Mesothelial cell of epicardium (in vitro differentiated cells): ENCODE data around the gene ST7L. TPM values are rescaled to one million over a fixed set of nuclear protein-coding genes. Genes with fewer than 3 reads are reported as not detected.
A peak's percentile ranks its signal among the peaks of the same experiment; 100 is the strongest.
"Not testable (repeated sequence)": the region's sequence is repeated elsewhere in the genome, so short reads cannot be mapped to it uniquely, and the experiment has no call there.

ENCODE experiments used
- DNase-seq, 2 experiments: peaks; one replicate each; pipeline ENCODE4 v3.0.0; 2021; ENCODE audit warnings: low spot score in 2 of 2; ENCODE audit not compliant: unreplicated experiment in 2 of 2
- H3K27ac Mint-ChIP-seq: 2 replicates; pipeline ENCODE4 v1.8.0; 2021; ENCODE audit warnings: mixed read lengths
- H3K27me3 Mint-ChIP-seq: 2 replicates; pipeline ENCODE4 v1.8.0; 2021; ENCODE audit warnings: low read depth, mixed read lengths
- H3K36me3 Mint-ChIP-seq: 2 replicates; pipeline ENCODE4 v1.8.0; 2021; ENCODE audit warnings: mixed read lengths
- H3K4me1 Mint-ChIP-seq: 2 replicates; pipeline ENCODE4 v1.8.0; 2021; ENCODE audit warnings: mixed read lengths
- H3K4me3 Mint-ChIP-seq: 2 replicates; pipeline ENCODE4 v1.8.0; 2021; ENCODE audit warnings: mild to moderate bottlenecking, moderate library complexity, mixed read lengths
- H3K9me3 Mint-ChIP-seq: 2 replicates; pipeline ENCODE4 v1.8.0; 2021; ENCODE audit warnings: mixed read lengths
- CTCF ChIP-seq: fragments of 200-600 bp; sonication (generic); IDR thresholded peaks from one replicate; pipeline ENCODE4 v1.5.0; 2021; ENCODE audit warnings: antibody characterized with exemption; ENCODE audit not compliant: unreplicated experiment
- total RNA-seq: library from RNA; stranded (reverse); gene quantifications from 3 replicates; pipeline ENCODE4 v1.2.1, GENCODE V29; 2021

The ST7L gene
- total RNA-seq, 1 donor from 2014 or later, result 27.6 TPM

- Mint-ChIP-seq H3K4me1 (peaks cover 6% of the 10 kb centered on the region), H3K27ac (peak overlapping the region; percentile 40), H3K9me3 (no peaks in the 10 kb centered on the region), H3K36me3 (peaks cover 24% of the 10 kb centered on the region), H3K27me3 (no peaks in the 10 kb centered on the region), H3K4me3 (no peak overlapping the region)
- DNase-seq, result no peak
- no peak for TF ChIP-seq CTCF
These were observed 24.1 kb upstream of the ST7L start for GRCh38 chr1:112643080-112643479.

GRCh38 chr1:112640437-112640836 lies 21.5 kb upstream of the ST7L start:
- peaks cover 13% of the 10 kb centered on the region for H3K36me3 Mint-ChIP-seq
- H3K27ac Mint-ChIP-seq, H3K27me3 Mint-ChIP-seq, DNase-seq, H3K4me3 Mint-ChIP-seq, H3K9me3 Mint-ChIP-seq: not testable (repeated sequence)
- peaks cover 23% of the 10 kb centered on the region for H3K4me1 Mint-ChIP-seq

GRCh38 chr1:112638110-112638428 lies 19.1 kb upstream of the ST7L start:
- TF ChIP-seq CTCF, result no peak
- Mint-ChIP-seq H3K9me3 (peaks cover 9% of the 10 kb centered on the region), H3K4me1 (peaks cover 22% of the 10 kb centered on the region), H3K27me3 (no peaks in the 10 kb centered on the region), H3K36me3 (peaks cover 14% of the 10 kb centered on the region), H3K4me3 (no peak overlapping the region), H3K27ac (peak overlapping the region; percentile 72)
- no peak for DNase-seq

- no peak for DNase-seq
- H3K4me1 Mint-ChIP-seq, result peaks cover 21% of the 10 kb centered on the region
- H3K27ac Mint-ChIP-seq, result peak overlapping the region; percentile 83
- TF ChIP-seq CTCF, result no peak
- H3K36me3 Mint-ChIP-seq, result peaks cover 16% of the 10 kb centered on the region
- H3K9me3 Mint-ChIP-seq, result peaks cover 11% of the 10 kb centered on the region
- no peak overlapping the region for H3K4me3 Mint-ChIP-seq
- no peaks in the 10 kb centered on the region for H3K27me3 Mint-ChIP-seq
These were observed 18.5 kb upstream of the ST7L start for GRCh38 chr1:112637254-112638109.

GRCh38 chr1:112636597-112637253 lies 17.8 kb upstream of the ST7L start:
- peak overlapping the region; percentile 83 for H3K27ac Mint-ChIP-seq
- H3K9me3 Mint-ChIP-seq, result peaks cover 11% of the 10 kb centered on the region
- peaks cover 25% of the 10 kb centered on the region for H3K4me1 Mint-ChIP-seq
- no peak for TF ChIP-seq CTCF
- no peak overlapping the region for H3K4me3 Mint-ChIP-seq
- H3K27me3 Mint-ChIP-seq, result no peaks in the 10 kb centered on the region
- no peak for DNase-seq
- H3K36me3 Mint-ChIP-seq, result peaks cover 14% of the 10 kb centered on the region

GRCh38 chr1:112636056-112636455 lies 17.1 kb upstream of the ST7L start:
- Mint-ChIP-seq H3K4me3 (no peak overlapping the region), H3K9me3 (peaks cover 11% of the 10 kb centered on the region), H3K36me3 (peaks cover 14% of the 10 kb centered on the region), H3K4me1 (peaks cover 25% of the 10 kb centered on the region), H3K27me3 (no peaks in the 10 kb centered on the region), H3K27ac (peak overlapping the region; percentile 59)
- no peak for DNase-seq
- TF ChIP-seq CTCF, result no peak
